ENCODE data around the gene ARRDC3. TPM values are rescaled to one million over a fixed set of nuclear protein-coding genes. Genes with fewer than 3 reads are reported as not detected.

ARRDC3 gene
- total RNA-seq, 2 donors from 2014 or later: 30.5 to 60.7 TPM

DNA sequence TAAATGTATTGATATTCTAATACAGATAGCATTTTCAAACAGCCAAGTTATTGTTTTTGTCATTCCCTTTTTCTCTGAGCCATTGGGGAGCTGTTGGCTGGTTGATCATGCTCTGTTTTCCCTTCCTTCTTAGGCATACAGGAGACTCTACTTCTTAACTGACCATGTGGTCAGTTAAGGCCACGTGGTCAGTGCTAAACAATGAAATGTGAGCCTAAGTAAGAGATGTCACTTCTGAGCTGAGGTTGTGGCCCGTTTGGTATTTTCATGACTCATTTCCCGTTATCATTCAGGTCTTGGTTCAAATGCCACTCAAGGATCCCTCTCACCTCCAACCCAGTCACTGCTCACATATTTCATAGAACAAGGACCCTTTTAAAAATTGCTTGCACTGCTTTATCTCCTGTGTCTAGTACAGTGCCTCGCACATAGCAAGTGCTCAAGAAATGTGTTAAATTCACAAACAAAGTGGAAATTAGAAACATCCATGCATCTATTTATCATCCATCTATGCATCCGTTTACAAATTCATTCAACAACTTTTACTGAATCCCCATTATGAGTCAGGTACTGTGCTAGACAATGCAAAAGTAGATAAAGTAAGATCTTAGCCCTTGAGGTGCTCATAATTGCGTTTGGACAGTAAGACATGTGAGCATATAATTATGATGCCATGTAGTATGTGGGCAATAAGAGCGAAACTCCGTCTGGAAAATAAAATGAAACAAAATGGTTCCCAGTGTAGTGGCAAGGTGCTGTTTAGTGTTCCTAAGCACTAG is 50.7 kb downstream of the ARRDC3 start:
- DNase-seq: peak; percentile 61
- Mint-ChIP-seq H3K4me3 (no peak overlapping the region), H3K9me3 (no peaks in the 10 kb centered on the region), H3K27me3 (ENCODE audit: insufficient read depth) (no peaks in the 10 kb centered on the region), H3K4me1 (peaks cover 17% of the 10 kb centered on the region), H3K36me3 (ENCODE audit: low read depth) (no peaks in the 10 kb centered on the region), H3K27ac (no peak overlapping the region)
- H3K9ac ChIP-seq (ENCODE audit: extremely low read depth, low read length, poor library complexity, severe bottlenecking): no peak overlapping the region
- H3K36me3 ChIP-seq (ENCODE audit: control insufficient read depth, insufficient read depth, low read length): no peaks in the 10 kb centered on the region
- H3K4me3 ChIP-seq (ENCODE audit: low read length): no peak overlapping the region
- H3K27ac ChIP-seq (ENCODE audit: low read depth, low read length): no peak overlapping the region
- TF ChIP-seq, protein P1, sequence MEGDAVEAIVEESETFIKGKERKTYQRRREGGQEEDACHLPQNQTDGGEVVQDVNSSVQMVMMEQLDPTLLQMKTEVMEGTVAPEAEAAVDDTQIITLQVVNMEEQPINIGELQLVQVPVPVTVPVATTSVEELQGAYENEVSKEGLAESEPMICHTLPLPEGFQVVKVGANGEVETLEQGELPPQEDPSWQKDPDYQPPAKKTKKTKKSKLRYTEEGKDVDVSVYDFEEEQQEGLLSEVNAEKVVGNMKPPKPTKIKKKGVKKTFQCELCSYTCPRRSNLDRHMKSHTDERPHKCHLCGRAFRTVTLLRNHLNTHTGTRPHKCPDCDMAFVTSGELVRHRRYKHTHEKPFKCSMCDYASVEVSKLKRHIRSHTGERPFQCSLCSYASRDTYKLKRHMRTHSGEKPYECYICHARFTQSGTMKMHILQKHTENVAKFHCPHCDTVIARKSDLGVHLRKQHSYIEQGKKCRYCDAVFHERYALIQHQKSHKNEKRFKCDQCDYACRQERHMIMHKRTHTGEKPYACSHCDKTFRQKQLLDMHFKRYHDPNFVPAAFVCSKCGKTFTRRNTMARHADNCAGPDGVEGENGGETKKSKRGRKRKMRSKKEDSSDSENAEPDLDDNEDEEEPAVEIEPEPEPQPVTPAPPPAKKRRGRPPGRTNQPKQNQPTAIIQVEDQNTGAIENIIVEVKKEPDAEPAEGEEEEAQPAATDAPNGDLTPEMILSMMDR (conservative IDR thresholded peaks at IDR 0.05): no peak
- 77 to 84% methylated on average over 7 to 8 of the region's 8 CpGs for WGBS, 2 experiments (ENCODE audit: insufficient coverage in 1 of 2, insufficient read length in 1 of 2)
- H3K9me3 ChIP-seq (ENCODE audit: control insufficient read depth, low read length): no peaks in the 10 kb centered on the region
- H3K27me3 ChIP-seq (ENCODE audit: control insufficient read depth, insufficient read depth, low read length, poor library complexity, severe bottlenecking): no peaks in the 10 kb centered on the region
- H3K4me1 ChIP-seq (ENCODE audit: control insufficient read depth, insufficient read depth, low read length): peaks cover 5% of the 10 kb centered on the region

DNA sequence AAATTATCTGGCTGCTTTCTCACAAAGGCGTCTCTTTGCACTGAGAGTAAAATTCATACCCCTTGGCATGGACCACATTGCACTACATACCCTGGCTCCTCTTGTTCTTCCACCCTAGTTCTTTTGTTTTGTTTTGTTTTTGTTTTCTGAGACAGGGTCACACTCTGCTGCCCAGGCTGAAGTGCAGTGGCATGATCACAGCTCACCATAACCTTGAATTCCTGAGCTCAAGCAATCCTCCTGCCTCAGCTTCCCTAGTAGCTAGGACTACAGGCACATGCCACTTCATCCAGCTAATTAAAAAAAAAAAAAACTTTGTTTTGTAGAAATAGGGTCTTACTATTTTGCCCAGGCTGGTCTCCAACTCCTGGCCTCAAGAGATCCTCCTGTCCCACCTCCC is 51.4 kb downstream of the ARRDC3 start:
- 91 to 93% methylated on average over 1 of the region's 1 CpG for WGBS, 2 experiments (ENCODE audit: insufficient coverage in 1 of 2, insufficient read length in 1 of 2)
- no peak overlapping the region for H3K4me3 Mint-ChIP-seq
- Histone ChIP-seq H3K27ac (ENCODE audit: low read depth, low read length) (no peak overlapping the region), H3K9ac (ENCODE audit: extremely low read depth, low read length, poor library complexity, severe bottlenecking) (no peak overlapping the region), H3K9me3 (ENCODE audit: control insufficient read depth, low read length) (no peaks in the 10 kb centered on the region), H3K4me3 (ENCODE audit: low read length) (no peak overlapping the region), H3K27me3 (ENCODE audit: control insufficient read depth, insufficient read depth, low read length, poor library complexity, severe bottlenecking) (no peaks in the 10 kb centered on the region), H3K4me1 (ENCODE audit: control insufficient read depth, insufficient read depth, low read length) (peaks cover 5% of the 10 kb centered on the region), H3K36me3 (ENCODE audit: control insufficient read depth, insufficient read depth, low read length) (no peaks in the 10 kb centered on the region)
- no peaks in the 10 kb centered on the region for H3K27me3 Mint-ChIP-seq (ENCODE audit: insufficient read depth)
- H3K36me3 Mint-ChIP-seq (ENCODE audit: low read depth): no peaks in the 10 kb centered on the region
- H3K27ac Mint-ChIP-seq: no peak overlapping the region
- H3K4me1 Mint-ChIP-seq: peaks cover 17% of the 10 kb centered on the region
- TF ChIP-seq, protein P1 (conservative IDR thresholded peaks at IDR 0.05): no peak
- no peak for DNase-seq
- H3K9me3 Mint-ChIP-seq: no peaks in the 10 kb centered on the region

DNA sequence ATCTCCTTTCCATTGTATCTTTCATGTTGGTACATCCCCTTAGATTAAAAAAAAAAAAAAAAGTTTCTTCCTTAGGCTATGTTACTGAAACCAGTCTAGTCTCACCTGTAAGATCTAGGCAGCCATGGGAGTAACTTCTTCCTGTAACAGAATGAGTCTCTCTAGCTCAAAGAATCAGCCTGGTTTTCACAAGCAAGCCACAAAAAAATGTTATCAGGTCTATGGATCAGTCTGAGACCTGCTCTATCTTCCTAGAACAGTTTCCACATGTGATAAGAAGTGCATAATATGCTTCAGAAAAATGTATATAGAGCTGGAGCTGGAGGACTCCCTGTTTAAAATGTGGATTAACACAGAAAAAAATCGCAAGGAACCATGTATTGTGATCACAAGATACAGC is 53.8 kb downstream of the ARRDC3 start:
- Histone ChIP-seq H3K4me3 (ENCODE audit: low read length) (no peak overlapping the region), H3K36me3 (ENCODE audit: control insufficient read depth, insufficient read depth, low read length) (no peaks in the 10 kb centered on the region), H3K27ac (ENCODE audit: low read depth, low read length) (no peak overlapping the region), H3K9ac (ENCODE audit: extremely low read depth, low read length, poor library complexity, severe bottlenecking) (no peak overlapping the region), H3K9me3 (ENCODE audit: control insufficient read depth, low read length) (no peaks in the 10 kb centered on the region), H3K4me1 (ENCODE audit: control insufficient read depth, insufficient read depth, low read length) (peaks cover 5% of the 10 kb centered on the region), H3K27me3 (ENCODE audit: control insufficient read depth, insufficient read depth, low read length, poor library complexity, severe bottlenecking) (no peaks in the 10 kb centered on the region)
- DNase-seq: no peak
- Mint-ChIP-seq H3K27ac (peak overlapping the region; percentile 71), H3K4me1 (peaks cover 17% of the 10 kb centered on the region), H3K4me3 (no peak overlapping the region), H3K27me3 (ENCODE audit: insufficient read depth) (no peaks in the 10 kb centered on the region), H3K36me3 (ENCODE audit: low read depth) (no peaks in the 10 kb centered on the region), H3K9me3 (no peaks in the 10 kb centered on the region)
- WGBS, 2 experiments (ENCODE audit: insufficient coverage in 1 of 2, insufficient read length in 1 of 2): 75 to 93% methylated on average over 1 of the region's 1 CpG
- TF ChIP-seq, protein P1 (conservative IDR thresholded peaks at IDR 0.05): no peak

Data from endodermal cell (in vitro differentiated cells).